ENCODE measurements around the gene STARD4.

The STARD4 gene, protein sequence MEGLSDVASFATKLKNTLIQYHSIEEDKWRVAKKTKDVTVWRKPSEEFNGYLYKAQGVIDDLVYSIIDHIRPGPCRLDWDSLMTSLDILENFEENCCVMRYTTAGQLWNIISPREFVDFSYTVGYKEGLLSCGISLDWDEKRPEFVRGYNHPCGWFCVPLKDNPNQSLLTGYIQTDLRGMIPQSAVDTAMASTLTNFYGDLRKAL

DNA sequence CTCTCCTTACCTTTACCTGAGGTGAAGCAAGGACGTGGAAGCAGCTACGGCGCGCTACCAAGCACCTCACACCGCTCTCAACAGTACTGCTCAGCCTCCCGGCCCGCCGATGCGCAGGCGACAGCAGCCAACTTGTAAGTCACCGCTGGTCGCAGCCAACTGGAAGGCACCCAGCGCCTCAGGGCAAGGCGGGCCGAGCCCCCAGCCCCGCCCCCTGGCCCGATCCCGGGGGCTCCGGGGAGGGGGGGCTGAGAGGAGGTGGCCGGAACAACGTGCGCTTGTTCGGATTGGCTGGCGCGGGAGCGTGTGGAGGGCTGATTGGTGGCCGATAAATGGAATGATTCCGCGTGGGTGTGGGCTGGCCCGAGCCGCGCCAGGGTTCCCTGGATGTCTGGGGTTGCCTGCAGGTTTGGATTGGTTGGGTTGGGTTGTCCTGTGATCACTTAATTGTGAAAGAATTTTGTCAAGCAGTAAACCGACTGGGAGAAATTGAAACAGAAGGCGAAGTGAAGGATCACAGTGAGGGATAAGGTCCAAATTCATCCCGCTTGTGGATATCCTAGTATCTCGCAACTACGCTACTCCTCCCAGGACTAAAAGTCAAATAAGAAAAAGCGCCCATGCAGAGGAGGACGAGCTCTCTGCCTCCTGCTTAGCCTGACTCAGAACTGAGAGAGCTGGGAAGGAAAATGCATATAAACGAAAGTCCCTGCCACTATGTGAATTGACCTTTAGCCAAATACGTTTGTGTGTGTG lies at the start of gene STARD4:
Gene STARD4, minus strand, starts transcription at position 161 of the 756 bp plus-strand sequence. CDS start 5,102 bp downstream, outside the sequence.
- peak; percentile 85 for DNase-seq

DNA sequence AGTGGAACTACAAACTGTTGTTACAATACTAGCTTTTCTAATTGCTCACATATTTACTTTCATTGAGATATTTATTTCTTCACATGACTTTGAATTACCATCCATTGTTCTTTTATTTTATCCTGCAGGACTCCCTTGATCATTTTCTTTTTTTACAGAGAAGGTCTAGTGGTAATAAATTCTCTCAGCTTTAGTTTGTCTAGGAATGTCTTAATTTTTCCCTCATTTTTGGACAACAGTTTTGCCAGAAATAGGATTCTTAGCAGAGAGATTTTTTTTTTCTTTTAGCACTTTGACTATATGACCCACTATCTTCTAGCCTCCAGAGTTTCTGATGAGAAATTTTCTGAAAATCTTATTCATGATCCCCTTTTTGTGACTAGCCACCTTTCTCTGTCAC lies 47.3 kb upstream of the STARD4 start:
- DNase-seq = no peak

DNA sequence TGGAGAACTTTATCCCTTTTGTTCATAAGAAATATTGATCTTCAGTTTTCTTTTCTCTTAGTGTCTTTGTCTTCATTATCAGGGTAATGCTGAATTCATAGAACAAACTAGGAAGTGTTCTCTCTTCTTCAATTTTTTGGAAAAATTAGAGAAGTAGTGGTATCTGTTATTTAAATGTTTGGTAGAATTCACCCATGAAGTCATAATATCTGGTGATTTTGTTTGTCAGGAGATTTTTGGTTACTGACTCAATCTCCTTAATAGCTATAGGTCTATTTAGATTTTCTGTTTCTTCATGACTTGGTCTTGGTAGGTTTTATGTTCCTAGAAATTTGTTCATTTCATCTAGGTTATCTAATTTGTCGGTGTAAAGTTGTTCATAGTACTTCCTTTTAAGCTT lies 45.4 kb upstream of the STARD4 start:
- DNase-seq = no peak

DNA sequence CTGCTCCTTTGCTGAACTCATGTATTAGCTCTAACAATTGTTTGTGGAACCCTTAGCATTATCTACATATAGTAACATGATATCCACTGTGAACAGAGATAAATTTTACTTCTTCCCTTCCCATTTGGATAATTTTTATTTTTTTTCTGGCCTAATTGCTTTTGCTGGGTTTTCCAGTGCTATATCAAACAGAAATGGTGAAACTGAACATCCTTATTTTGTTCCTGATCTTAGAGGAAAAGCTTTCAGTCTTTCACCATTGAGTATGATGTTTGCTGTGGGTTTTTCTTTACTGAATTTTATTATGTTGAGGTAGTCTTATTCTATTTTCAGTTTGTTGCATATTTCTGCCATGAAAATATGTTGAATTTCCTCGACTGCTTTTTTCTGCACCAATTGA lies 44.8 kb upstream of the STARD4 start:
- DNase-seq = no peak

DNA sequence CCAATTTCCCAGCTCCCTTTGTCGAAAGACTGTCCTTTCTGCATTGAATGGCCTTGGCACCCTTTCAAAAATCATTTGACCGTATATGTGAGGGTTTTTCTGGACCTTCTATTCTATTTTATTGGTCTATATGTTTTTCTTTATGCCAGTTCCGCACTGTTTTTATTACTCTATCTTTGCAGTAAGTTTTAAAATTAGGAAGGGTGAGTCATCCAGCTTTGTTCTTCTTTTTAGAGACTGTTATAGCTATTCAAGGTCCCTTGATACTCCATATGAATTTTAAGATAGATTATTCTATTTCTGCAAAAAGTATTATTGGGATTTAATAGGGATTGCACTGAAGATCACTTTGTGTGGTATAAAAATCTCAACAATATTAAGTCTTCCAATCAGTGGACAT lies 44.2 kb upstream of the STARD4 start:
- DNase-seq = no peak

DNA sequence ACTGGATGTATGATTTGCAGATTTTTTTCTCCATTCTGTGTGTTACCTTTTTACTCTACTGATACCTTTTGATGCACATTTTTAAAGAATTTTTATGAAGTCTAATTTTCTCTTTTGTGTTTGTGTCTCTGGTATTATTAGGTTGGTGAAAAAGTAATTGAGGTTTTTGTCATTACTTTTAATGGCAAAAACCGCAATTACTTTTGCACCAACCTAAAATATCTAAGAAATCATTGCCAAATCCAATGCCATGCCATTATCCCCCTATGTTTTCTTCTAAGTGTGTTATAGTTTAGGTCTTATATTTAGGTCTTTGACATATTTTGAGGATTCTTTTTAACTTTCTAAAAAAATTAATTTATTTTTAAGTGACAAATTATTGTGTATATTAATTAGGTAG lies 43.4 kb upstream of the STARD4 start:
- no peak for DNase-seq

DNA sequence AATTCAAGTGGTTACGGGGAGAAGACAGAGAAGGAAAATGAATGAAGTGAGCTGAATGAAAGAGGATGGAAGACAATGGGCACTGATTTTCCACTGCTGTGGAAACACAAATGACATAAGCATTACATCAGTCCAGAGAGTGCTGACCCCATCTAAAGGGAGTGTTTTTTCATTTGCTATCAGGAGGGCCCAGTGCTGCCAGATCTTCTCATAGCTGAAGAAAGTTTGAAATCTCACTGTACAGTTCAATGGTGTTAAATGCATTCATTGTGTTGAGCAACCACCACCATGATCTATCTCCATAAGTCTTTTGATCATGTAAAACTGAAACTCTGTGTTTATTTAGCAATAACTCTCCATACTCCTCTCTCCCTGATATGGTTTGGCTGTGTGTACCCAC lies 41.5 kb upstream of the STARD4 start:
- no peak for DNase-seq

DNA sequence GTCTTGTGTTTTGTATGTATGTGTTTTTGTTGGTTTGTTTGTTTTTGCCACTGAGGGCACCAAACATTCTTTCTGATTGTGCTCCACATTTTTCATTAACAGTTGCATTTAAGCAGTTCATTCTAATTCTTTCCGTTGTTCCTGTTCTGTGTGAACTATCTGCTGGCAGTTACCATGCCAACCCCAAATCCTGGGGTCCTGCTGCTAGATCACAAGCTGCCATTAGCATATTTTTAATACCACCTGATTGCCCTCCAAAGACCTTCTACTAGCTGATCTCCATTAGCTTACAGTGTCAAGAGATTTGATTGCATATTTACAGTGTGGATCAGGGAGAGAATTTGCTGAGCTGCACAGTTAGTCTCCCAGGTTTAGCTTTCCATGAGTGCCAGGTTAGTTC lies 40.6 kb upstream of the STARD4 start:
- no peak for DNase-seq

DNA sequence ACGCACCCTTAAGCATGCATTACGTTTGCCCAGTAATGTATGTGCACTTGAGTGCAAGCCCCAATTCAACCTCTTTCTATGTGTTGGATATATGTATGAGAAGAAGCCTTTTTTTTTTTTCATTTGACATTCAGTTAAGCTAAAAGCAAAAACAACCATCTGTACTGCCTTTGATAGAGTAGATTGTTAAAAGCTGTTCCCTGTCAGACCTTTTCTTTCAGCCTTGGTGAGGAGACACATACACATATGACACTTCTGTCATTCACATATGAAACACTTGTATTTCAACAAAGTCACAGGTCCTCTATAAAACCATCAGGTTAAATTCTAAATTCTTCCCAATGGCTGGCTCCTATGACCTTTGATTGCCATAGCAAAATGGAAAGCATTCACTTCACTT lies 40.2 kb upstream of the STARD4 start:
- no peak for DNase-seq

DNA sequence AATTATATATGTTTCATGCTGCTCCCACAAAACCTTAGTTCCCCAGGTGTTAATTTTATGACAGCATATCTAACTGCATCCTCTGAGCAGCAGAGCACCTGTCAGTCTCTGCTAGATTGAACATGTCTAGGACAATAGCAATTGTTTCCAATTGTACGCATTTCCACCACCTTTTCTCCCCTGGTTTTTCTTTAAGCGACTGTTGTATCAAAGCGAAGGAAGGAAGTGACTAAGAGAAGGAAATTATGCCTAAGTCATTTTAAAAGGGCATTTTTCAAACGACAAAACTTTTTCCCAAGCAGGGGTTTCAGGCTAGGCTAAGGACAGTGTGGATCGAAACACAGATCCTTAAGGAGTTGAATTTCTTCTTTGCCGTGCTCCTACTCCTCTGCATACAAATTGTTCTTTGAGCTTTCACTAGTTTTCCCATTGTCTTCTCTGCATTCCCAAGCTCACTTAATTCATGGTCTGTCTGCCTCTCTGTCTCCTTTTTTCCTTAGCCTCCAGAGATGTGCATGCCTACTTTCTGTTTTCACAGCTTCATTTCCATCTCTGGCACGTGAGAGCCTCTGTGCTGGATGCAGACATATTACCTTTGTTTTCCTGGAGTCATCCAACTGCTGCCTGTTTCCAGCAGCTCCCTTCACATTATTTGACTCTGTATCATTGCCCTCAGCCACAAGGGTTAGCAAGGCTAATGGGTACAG lies 39.4 kb upstream of the STARD4 start:
- no peak for DNase-seq

DNA sequence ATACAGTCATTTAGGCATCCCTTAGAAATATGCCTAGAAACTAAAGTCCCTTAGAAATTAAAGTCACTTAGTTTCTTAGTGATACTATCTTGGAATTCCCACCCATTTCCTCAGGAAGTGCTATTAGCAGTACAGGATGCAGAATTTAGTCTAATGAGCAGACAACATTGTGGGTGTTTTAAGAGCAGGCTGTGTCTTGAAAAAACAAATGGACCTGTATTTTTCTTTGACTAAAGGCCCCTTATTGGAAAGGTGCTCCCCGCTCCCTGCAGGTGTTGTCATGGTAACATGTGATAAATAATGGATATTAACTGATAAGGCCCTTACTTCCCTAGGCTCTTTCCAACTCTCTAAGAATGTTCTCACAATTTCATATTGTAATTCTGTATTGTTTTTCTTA lies 38.8 kb upstream of the STARD4 start:
- no peak for DNase-seq

DNA sequence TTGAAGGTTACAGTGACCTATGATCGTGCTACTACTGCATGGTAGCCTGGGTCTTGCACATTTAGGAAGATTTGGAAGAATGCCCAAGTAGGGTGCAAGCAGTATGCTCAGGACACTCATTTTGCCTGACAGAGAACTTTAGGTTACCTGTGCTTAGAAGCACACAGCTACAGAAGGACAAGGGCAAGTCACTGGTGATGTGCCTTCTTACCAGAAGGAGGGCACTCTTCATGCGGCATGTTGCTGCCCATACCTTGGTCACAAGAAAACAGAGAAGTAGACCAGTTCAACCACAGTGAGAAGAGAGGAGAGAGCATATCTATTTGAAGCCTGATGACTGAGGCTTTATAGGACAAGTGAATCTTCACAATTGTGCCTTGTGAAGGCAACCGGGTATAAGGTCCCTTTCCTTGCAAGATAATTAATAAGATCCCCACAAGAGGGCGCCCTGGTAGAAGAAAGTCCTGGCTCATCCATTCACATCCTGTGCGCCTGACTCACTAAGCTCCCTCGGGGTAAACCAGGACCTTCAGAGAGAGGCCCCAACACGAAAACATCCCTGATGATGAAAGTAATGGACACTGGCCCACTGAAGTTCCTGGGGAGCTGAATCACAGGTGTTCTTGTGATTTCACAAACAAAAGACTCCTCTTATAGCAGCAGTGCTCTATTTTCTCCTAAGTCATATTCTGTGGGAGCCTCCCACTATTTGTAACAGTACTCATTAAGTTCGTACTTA lies 38.1 kb upstream of the STARD4 start:
- DNase-seq = peak; percentile 77

DNA sequence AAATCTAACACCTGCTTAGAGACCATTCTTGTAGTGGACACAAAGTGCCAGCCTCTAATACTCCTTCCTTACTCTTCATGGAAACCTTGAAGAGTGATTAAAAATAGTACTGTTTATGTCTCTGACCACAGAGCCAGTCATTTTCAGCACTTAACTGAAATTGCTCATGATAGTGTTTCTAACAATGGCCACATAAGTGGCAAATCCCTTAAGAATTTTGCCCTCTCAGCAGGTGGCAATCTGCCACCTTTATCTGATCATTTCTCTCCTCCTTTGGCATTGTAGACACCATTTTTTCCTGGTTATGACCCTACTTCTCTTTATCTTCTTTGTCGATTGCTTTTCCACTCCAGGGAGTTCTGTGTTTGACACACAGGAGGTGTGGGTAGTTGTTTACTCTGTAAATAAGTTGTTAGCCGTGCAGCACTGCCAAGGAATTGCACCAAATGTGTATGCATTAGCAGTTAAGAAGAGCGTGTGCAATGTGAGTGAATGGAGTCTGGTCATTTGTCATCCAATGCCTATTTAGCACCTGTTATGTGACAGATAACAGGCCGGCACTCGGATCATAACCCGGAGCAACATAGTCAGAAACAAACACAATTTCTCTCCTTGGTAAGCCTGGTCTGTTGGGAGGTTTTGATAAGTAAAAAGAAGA lies 36.8 kb upstream of the STARD4 start:
- no peak for DNase-seq

DNA sequence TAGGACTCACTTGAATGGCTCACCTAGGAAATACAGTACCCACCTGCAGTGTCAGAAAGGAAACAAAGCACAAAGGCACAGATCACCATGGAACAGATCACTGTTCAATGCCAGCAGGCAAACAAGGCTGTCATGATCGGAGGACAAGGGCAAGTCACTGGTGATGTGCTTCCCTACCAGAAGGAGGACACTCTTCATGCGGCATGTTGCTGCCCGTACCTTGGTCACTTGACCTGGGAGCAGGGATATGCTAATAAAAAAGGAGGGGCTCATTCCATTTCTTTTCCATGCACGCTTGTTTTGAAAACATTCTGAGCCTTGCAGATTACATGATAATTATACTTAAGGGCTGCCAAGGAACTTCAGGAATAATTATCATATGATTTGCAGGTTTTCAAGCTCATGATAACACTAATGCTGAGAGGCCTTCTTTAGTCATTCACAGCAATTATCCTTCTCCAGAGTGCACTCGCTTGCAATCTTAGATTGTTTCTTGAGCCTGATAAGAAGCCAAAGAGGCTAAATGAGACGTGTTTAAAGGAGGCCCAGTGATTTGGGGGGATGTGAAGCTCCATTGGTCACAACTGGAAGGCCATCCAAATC lies 36.1 kb upstream of the STARD4 start:
- DNase-seq = no peak

DNA sequence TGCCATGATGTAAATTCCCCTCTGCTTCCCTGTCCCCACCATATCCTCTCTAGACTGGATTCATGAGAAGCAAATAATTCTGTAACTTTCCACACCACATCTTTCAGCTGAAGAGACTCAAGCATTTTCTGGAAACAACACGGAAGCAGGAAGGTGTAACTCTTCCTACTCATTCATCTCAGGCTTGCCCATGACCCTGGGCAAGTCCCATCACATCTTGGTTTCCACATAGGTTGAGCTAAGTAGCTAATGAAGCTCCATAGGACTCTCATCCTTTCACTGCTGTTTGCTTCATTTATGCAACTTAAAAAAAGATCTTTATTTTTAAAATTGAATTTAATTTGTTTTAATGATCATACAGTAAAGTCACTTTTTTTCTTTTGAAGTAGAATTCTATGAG lies 32.7 kb upstream of the STARD4 start:
- no peak for DNase-seq

DNA sequence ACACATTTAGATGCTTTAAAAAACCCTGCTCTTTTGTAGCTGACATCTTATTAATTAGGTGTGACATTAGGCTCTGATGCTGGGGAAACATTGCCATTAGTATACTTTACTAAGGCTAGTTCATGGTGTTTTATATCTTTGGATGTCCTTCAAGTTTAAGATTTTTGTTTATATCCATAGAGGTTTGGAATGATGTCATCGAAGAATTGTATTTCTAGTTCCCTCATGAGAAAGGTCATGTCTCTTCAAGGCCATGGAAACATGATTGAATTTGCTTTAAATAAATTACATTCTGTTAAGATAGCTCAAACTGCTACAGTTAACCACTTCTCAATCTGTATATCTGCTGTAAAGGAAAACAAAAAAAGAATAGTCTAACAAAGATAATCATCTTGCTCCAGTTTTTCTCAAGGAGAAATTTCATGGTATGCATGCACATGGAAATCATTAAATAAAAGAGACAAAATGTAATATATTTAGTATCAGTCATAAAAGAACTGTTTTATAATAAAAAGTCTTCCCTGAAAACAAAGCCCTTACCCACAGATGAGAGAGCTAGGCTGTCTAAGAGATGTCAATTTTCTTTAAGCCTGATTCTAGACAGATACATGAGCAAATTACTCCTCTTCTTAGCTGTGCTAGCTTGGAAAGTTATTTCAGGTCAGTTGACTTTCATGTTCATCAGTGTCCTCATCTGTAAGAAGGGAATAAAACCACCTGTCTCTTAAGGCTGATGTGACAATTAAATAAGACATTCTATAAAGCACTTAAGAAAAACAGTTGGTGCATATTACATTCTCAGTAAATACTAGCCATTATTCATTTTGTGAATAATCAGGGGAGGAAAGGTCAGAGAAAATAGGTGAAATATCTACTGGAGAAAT lies 25.0 kb upstream of the STARD4 start:
- no peak for DNase-seq

DNA sequence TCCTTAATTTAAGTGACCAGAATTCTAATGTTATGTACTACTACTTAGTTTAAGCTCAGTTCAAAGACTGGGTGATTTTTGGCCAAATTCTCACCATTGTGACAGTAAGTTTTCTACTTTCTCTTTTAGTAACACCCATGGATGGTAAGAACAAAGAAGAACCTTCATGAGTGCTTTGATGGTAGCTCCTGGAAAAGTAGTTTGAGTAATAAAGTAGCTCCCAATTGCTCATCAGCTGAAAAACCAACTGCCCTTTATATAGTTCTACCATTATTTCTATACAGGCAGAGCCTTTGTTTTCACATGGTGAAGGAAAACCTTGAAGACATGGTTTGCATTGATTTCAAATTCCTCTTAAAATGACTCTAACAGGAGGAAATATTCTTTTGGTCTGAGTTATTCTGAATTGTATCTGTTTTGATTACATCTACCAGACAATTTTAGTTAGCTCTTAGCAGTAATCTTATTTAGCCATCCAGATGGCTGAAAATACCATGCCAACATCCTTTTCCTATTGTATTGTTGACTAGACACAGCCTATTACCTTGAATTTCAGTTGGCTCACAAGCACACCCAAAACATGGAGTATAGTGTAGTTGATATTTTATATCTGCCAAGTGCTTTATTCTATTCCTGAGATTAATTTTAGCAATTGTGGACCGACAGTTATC lies 23.7 kb upstream of the STARD4 start:
- no peak for DNase-seq

DNA sequence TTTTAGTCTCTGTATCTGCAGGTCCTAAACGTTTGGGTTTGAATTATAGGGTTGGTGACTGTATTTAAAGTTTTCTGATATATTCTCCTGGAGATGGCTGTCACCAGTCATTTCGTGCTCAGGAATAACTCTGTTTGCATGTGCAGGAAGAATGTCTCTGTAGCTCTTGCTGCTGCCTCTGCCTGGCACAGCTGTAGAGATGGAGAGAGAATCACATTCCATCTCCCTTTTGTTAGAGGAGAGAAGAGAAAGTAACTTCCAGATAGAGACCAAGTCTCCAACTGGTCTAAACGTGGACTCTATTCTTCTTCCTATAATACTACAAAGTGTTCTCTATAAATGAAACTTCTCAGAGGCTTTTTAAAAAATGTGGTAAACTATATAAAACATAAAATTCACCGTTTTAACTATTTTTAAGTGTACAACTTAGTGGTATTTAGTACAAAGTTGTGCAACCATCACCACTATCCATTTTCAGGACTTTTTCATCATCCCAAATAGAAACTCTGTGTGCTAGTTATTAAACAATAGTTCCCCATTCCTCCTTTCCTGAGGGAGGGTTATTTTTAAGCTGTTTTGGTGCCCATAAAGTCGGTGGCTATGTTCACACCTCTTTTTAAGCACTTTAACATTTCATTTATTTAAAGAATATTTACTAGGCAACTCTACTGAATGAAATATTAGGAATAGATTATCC lies 20.7 kb upstream of the STARD4 start:
- no peak for DNase-seq

DNA sequence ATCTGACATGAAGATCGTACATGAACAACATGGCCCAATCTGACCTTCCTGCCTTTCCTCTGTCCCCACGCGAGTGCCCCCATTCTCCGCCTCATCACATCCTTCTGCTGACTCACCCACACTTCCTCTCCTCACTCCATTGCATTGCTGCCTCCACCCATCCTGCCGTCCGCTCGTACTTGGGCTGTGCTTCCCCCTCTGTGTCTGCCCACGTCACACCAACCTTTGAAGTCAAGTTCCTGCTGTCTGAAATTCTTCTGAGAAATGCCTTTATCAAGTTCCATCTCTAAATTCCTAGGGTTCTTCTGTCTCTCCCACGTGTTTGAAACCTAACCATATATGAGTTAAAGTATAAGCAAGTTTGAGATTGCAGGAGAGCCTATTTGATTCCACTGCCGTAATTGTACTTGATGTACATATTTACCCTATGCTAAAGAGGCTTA lies 18.0 kb upstream of the STARD4 start:
- DNase-seq = no peak

DNA sequence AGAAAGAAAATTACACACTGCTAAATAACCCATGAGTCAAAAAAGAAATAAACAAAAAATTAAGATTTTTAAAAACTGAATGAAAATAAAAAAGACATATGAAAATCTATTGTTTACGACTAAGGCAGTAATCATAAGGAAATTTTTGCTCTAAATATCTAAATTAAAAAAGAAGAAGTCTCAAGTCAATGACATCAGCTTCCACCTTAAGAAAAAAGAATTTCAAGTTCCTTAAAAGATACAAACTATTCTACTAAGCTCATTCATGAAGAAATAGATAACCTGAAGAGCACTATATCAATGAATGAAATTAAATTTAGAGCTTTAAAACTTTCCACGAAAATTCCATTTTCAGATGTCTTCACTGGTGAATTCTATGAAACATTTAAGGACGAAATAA lies 15.7 kb upstream of the STARD4 start:
- no peak for DNase-seq

Measured in NCI-H1048 (cell line).